Kidney (tissue), 14 donors: ENCODE data around the gene ADGRL2. TPM values are rescaled to one million over a fixed set of nuclear protein-coding genes. Genes with fewer than 3 reads are reported as not detected.

ENCODE experiments used
- DNase-seq, 5 donors: peaks; one replicate each; pipeline ENCODE4 v3.0.0-alpha.2; 2013 to 2020
- FAIRE-seq: peaks from 2 replicates; lab custom pipeline; 2012; peaks lifted over from hg19 to GRCh38; lab: Jason Lieb, UNC
- H3K27ac ChIP-seq, 2 donors: one replicate each; pipeline ENCODE4 v1.7.0; 2013; ENCODE audit warnings: low read depth in 2 of 2, low read length in 2 of 2, inconsistent platforms in 1 of 2
- H3K27me3 ChIP-seq: one replicate; pipeline ENCODE4 v1.7.1; 2013; ENCODE audit warnings: low read length, inconsistent platforms; ENCODE audit not compliant: control insufficient read depth, insufficient read depth
- H3K36me3 ChIP-seq, 3 donors: one replicate each; pipeline versions ENCODE4 v1.7.0 to v1.7.1; 2013; ENCODE audit warnings: low read length in 3 of 3, control low read depth in 1 of 3, inconsistent platforms in 1 of 3; ENCODE audit not compliant: insufficient read depth in 3 of 3, control insufficient read depth in 2 of 3
- H3K4me1 ChIP-seq, 3 donors: one replicate each; pipeline versions ENCODE4 v1.7.0 to v1.7.1; 2013; ENCODE audit warnings: low read length in 3 of 3, inconsistent platforms in 1 of 3, low read depth in 1 of 3; ENCODE audit not compliant: control insufficient read depth in 2 of 3, insufficient read depth in 2 of 3
- H3K4me3 ChIP-seq, 3 donors: one replicate each; pipeline versions ENCODE4 v1.7.0 to v1.8.1; 2013; ENCODE audit warnings: low read length in 3 of 3, control low read depth in 1 of 3, inconsistent platforms in 1 of 3
- H3K9ac ChIP-seq, 3 donors: one replicate each; pipeline versions ENCODE4 v1.7.0 to v1.7.1; 2013; ENCODE audit warnings: low read length in 3 of 3, control low read depth in 1 of 3, inconsistent platforms in 1 of 3
- H3K9me3 ChIP-seq, 3 donors: one replicate each; pipeline versions ENCODE4 v1.7.0 to v1.7.1; 2013; ENCODE audit warnings: low read length in 3 of 3, control low read depth in 1 of 3, inconsistent platforms in 1 of 3; ENCODE audit not compliant: control insufficient read depth in 2 of 3, insufficient read depth in 1 of 3
- CTCF ChIP-seq: IDR thresholded peaks from 3 replicates; pipeline ENCODE4 v1.5.1; 2012; ENCODE audit warnings: mild to moderate bottlenecking, moderate library complexity, borderline replicate concordance; ENCODE audit not compliant: insufficient read depth; ENCODE audit errors: extremely low read depth
- intact Hi-C: fragments of 100-400 bp; cut with DNase I; formaldehyde crosslinking; loops from one replicate; pipeline ENCODE4 v1.11.1; 2022
- polyA plus RNA-seq: library from polyadenylated mRNA; stranded (reverse); fragments of 350-450 nt; fragmentation: Illumina TruSeq; extraction: RNeasy Lipid Tissue Mini Kit (QIAGEN cat#74804); gene quantifications from one replicate; pipeline ENCODE4 v1.2.3, GENCODE V29; 2014; ENCODE audit warnings: low read depth, low replicate concordance; ENCODE audit not compliant: insufficient read depth
- total RNA-seq: library from RNA; stranded (reverse); fragmentation: NEBNext Ultra II Directional; extraction: Animal tissue kit (Norgen Biotek cat#: 25700); gene quantifications from one replicate; pipeline ENCODE4 v1.2.1, GENCODE V29; 2021
- donor health status: control.
- donor health status: control.
- donor health status: control.
- donor health status: control.
- donor health status: control.
- donor health status: DM: yes; HTN: yes; CAD: no.
- donor health status: Normal renal cell carcinoma (clear cell type).

The ADGRL2 gene
- total and polyA plus RNA-seq, 2 donors from 2014 or later, result 27.2 to 71.2 TPM

DNA sequence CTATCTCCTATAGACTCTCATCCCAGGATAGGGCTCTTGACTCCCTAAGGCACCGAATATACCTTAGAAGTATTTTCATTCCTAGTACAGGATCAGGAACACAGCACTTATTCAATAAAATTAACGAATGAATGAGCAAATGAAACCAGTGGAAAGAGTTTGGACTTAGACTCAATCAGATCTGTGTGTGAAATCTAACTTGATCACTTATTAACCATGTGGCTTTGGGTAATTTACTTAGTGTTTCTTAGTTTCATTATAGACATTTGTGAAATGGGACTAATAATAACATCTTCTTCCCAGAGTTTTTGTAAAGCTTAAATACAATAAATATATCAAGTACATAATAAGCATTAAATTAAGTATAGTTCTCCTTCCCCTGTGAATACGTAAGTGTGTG, 230.1 kb downstream of the ADGRL2 start:
- Histone ChIP-seq H3K9me3 (no peaks in the 10 kb centered on the region), H3K9ac (no peak overlapping the region), H3K4me1 (peaks cover 0 to 2% (median 0%) of the 10 kb centered on the region in 3 donors), H3K27me3 (no peaks in the 10 kb centered on the region), H3K36me3 (no peaks in the 10 kb centered on the region), H3K4me3 (no peak overlapping the region), H3K27ac (no peak overlapping the region)
- intact Hi-C loops, result no loop called here
- DNase-seq (no peak), FAIRE-seq (no peak)
- TF ChIP-seq CTCF, result no peak

GRCh38 chr1:82032068-82032467, 231.3 kb downstream of the ADGRL2 start:
- FAIRE-seq (no peak), DNase-seq (peak in 2 of 5 donors; percentile 29 to 71)
- no peaks in the 10 kb centered on the region for H3K27me3 ChIP-seq
- no peaks in the 10 kb centered on the region for H3K36me3 ChIP-seq
- H3K9me3 ChIP-seq, result no peaks in the 10 kb centered on the region
- intact Hi-C loops, result no loop called here
- H3K27ac ChIP-seq, result no peak overlapping the region
- no peak overlapping the region for H3K4me3 ChIP-seq
- H3K4me1 ChIP-seq, result peaks cover 0 to 2% (median 0%) of the 10 kb centered on the region in 3 donors
- no peak overlapping the region for H3K9ac ChIP-seq
- TF ChIP-seq CTCF, result no peak

GRCh38 chr1:82034812-82035211, 234.1 kb downstream of the ADGRL2 start:
- Histone ChIP-seq H3K4me3 (no peak overlapping the region), H3K4me1 (peaks cover 0 to 2% (median 0%) of the 10 kb centered on the region in 3 donors), H3K36me3 (no peaks in the 10 kb centered on the region), H3K27ac (no peak overlapping the region), H3K9me3 (no peaks in the 10 kb centered on the region), H3K9ac (no peak overlapping the region), H3K27me3 (no peaks in the 10 kb centered on the region)
- intact Hi-C loops, result no loop called here
- no peak for DNase-seq
- TF ChIP-seq CTCF, result no peak
- no peak for FAIRE-seq
